ENCODE measurements around the gene REPIN1. TPM values are rescaled to one million over a fixed set of nuclear protein-coding genes. Genes with fewer than 3 reads are reported as not detected.

The REPIN1 gene
- total RNA-seq, 4 donors from 2014 or later, result 115 to 332 (median 159) TPM

GRCh38 chr7:150407588-150408392 is 39.2 kb downstream of the REPIN1 start:
- TF ChIP-seq CTCF (IDR thresholded peaks at IDR 0.05 in 4 of 5, conservative IDR thresholded peaks at IDR 0.05 in 1 of 5) (no peak), POLR2A (IDR thresholded peaks at IDR 0.05) (no peak)
- H3K9me3 ChIP-seq, result no peaks in the 10 kb centered on the region
- no peaks in the 10 kb centered on the region for H3K36me3 ChIP-seq
- H3K27ac ChIP-seq, result no peak overlapping the region
- H3K4me3 ChIP-seq, result no peak overlapping the region
- no peak for DNase-seq
- no peak for ATAC-seq
- no peaks in the 10 kb centered on the region for H3K27me3 ChIP-seq
- H3K4me1 ChIP-seq, result peaks cover 5 to 9% of the 10 kb centered on the region in 2 donors
- in situ Hi-C loops (cut with MboI; ENCODE audit: low sequenced_read_pairs in 4 of 4), result loop anchor here in 2 of 4 donors (25.0 kb wide), 1 partner anchor 120 kb away; no protein-coding TSS in a partner anchor
- intact Hi-C loops (cut with DNase I; ENCODE audit: low total_unique reads), result loop anchor here (10.0 kb wide), 1 partner anchor 617 kb away; the partner anchor contains the start of genes ABCB8 and ATG9B

- no peak overlapping the region for H3K27ac ChIP-seq
- intact Hi-C loops (cut with DNase I; ENCODE audit: low total_unique reads) (loop anchor here (10.0 kb wide), 1 partner anchor 616 kb away; the partner anchor contains the start of genes ABCB8 and ATG9B), in situ Hi-C loops (cut with MboI; ENCODE audit: low sequenced_read_pairs in 4 of 4) (loop anchor here in 2 of 4 donors (25.0 kb wide), 1 partner anchor 121 kb away; no protein-coding TSS in a partner anchor)
Measured at GRCh38 chr7:150408393-150409299, 40.0 kb downstream of the REPIN1 start.

GRCh38 chr7:150409300-150410030 is 40.8 kb downstream of the REPIN1 start:
- H3K4me3 ChIP-seq, result no peak overlapping the region
- in situ Hi-C loops (cut with MboI; ENCODE audit: low sequenced_read_pairs in 4 of 4) (loop anchor here in 2 of 4 donors (25.0 kb wide), 1 partner anchor 122 kb away; no protein-coding TSS in a partner anchor), intact Hi-C loops (cut with DNase I; ENCODE audit: low total_unique reads) (loop anchor here (10.0 kb wide), 1 partner anchor 615 kb away; the partner anchor contains the start of genes ABCB8 and ATG9B)
- H3K27ac ChIP-seq, result no peak overlapping the region
- no peaks in the 10 kb centered on the region for H3K27me3 ChIP-seq
- H3K9me3 ChIP-seq, result no peaks in the 10 kb centered on the region
- DNase-seq (no peak), ATAC-seq (no peak)
- TF ChIP-seq POLR2A (IDR thresholded peaks at IDR 0.05) (no peak), CTCF (IDR thresholded peaks at IDR 0.05 in 4 of 5, conservative IDR thresholded peaks at IDR 0.05 in 1 of 5) (no peak)
- peaks cover 0 to under 1% of the 10 kb centered on the region in 2 donors for H3K4me1 ChIP-seq
- no peaks in the 10 kb centered on the region for H3K36me3 ChIP-seq

More at GRCh38 chr7:150408393-150409299, 40.0 kb downstream of the REPIN1 start:
- TF ChIP-seq POLR2A (IDR thresholded peaks at IDR 0.05), result no peak
- TF ChIP-seq CTCF (IDR thresholded peaks at IDR 0.05 in 4 of 5, conservative IDR thresholded peaks at IDR 0.05 in 1 of 5), result no peak
- peaks cover 5 to 9% of the 10 kb centered on the region in 2 donors for H3K4me1 ChIP-seq
- DNase-seq (no peak), ATAC-seq (no peak)
- H3K27me3 ChIP-seq, result no peaks in the 10 kb centered on the region
- H3K4me3 ChIP-seq, result no peak overlapping the region
- H3K9me3 ChIP-seq, result no peaks in the 10 kb centered on the region
- H3K36me3 ChIP-seq, result no peaks in the 10 kb centered on the region

- no peak overlapping the region for H3K4me3 ChIP-seq
- H3K9me3 ChIP-seq, result no peaks in the 10 kb centered on the region
- in situ Hi-C loops (cut with MboI; ENCODE audit: low sequenced_read_pairs in 4 of 4) (loop anchor here in 2 of 4 donors (25.0 kb wide), 1 partner anchor 123 kb away; no protein-coding TSS in a partner anchor), intact Hi-C loops (cut with DNase I; ENCODE audit: low total_unique reads) (no loop called here)
- no peak for TF ChIP-seq POLR2A (IDR thresholded peaks at IDR 0.05)
- TF ChIP-seq CTCF (IDR thresholded peaks at IDR 0.05 in 4 of 5, conservative IDR thresholded peaks at IDR 0.05 in 1 of 5), result no peak
- no peaks in the 10 kb centered on the region for H3K4me1 ChIP-seq
- no peak overlapping the region for H3K27ac ChIP-seq
- no peak for DNase-seq
- no peak for ATAC-seq
- no peaks in the 10 kb centered on the region for H3K27me3 ChIP-seq
- no peaks in the 10 kb centered on the region for H3K36me3 ChIP-seq
Measured at GRCh38 chr7:150410131-150410530, 41.5 kb downstream of the REPIN1 start.

Measured in gastrocnemius medialis (tissue), 4 donors.